ENCODE data around the gene BCL11A. TPM values are rescaled to one million over a fixed set of nuclear protein-coding genes. Genes with fewer than 3 reads are reported as not detected.

Gene BCL11A
- total RNA-seq, 1 experiment from 2014 or later = 91.4 TPM

DNA sequence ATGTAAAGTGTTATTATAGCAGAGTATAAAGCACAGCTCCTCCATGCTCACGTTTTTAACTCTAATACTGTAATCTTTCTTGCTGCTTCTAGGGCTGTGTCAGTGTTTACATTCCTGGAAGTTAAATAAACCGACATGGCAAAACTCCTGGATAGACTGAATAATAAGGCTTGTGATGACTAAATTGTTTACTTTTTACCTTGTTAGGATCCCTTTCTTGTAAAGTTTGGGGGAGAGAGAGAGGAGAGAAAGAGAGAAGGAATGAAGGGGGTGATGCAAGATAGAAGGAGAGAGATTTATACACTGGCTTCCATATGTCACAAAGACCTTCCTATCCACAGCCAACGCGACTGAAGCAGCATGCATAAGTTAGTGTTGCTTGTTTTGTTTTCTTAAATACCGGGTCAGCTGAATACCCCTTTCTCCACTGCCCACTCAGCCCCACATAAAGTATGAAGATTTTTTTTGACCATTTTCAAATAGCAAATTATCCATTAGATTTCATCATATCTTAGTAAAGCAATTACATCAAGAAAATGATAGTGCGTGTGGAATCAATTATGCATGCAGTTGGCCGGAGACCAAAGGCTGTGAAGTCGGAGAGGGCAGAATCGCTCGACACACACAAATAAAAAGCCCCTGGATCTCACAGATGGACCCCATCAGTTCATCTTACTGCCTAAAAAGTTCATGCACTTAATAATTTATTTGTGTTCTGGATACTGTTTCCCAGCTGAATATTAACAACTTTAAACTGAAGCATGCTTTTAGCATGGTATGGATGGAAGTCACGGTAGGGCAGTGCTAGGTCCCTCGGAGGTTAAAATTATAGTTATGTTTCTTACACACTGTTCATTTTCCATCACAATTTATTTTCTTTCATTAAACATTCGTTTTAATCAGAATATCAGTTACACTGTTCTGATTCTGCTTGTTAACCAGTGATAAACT is 20.1 kb downstream of the BCL11A start:
- WGBS (ENCODE audit: extremely low coverage, insufficient read length, low lambda C conversion rate) = 100% methylated on average over 1 of the region's 13 CpGs
- no peak for DNase-seq
- Histone ChIP-seq H2BK15ac (ENCODE audit: low read depth, low read length) (no peak overlapping the region), H3K14ac (ENCODE audit: insufficient read depth, low read length) (no peak overlapping the region), H3K18ac (ENCODE audit: insufficient read length, low read depth, low read length) (no peak overlapping the region), H3K79me2 (ENCODE audit: insufficient read depth, low read length) (peaks cover 13% of the 10 kb centered on the region; the same call in 1 of the 2 replicates), H4K91ac (ENCODE audit: insufficient read length, low read depth, low read length) (no peak overlapping the region), H3K23me2 (ENCODE audit: insufficient read length, low read depth, low read length, poor library complexity, severe bottlenecking) (no peaks in the 10 kb centered on the region), H4K5ac (ENCODE audit: insufficient read length, low read depth, low read length) (no peak overlapping the region), H2AFZ (ENCODE audit: low read length) (no peak overlapping the region), H2BK12ac (ENCODE audit: insufficient read length, low read depth, low read length) (no peak overlapping the region), H3T11ph (ENCODE audit: low read length) (no peak overlapping the region), H3K27me3 (ENCODE audit: insufficient read depth, low read length) (no peaks in the 10 kb centered on the region), H3K27ac (ENCODE audit: insufficient read length, low read depth, low read length) (no peak overlapping the region), H3K4ac (ENCODE audit: low read depth, low read length) (no peak overlapping the region), H3K23ac (ENCODE audit: insufficient read length, low read depth, low read length) (no peak overlapping the region), H4K8ac (replicated peaks; ENCODE audit: insufficient read length, low read depth, low read length) (no peak overlapping the region), H2BK120ac (ENCODE audit: low read depth, low read length, poor library complexity, severe bottlenecking) (no peak overlapping the region), H3K9ac (ENCODE audit: extremely low read depth, insufficient read length, low read length) (no peak overlapping the region), H3K79me1 (ENCODE audit: insufficient read depth, low read depth, low read length, poor library complexity, severe bottlenecking) (peaks cover 10% of the 10 kb centered on the region), H4K20me1 (ENCODE audit: control insufficient read depth, insufficient read depth, insufficient read length) (no peaks in the 10 kb centered on the region), H2AK5ac (ENCODE audit: insufficient read length, low read length) (no peak overlapping the region), H3K56ac (ENCODE audit: insufficient read length, low read depth, low read length) (no peak overlapping the region), H3K4me2 (ENCODE audit: insufficient read depth, insufficient read length, low read length) (no peak overlapping the region), H3K9me3 (ENCODE audit: control insufficient read depth, low read depth, low read length) (no peaks in the 10 kb centered on the region), H3K4me1 (ENCODE audit: insufficient read depth, low read length) (peaks cover 37% of the 10 kb centered on the region), H2BK5ac (ENCODE audit: insufficient read length, low read length) (no peak overlapping the region), H2BK20ac (ENCODE audit: low read depth, low read length, poor library complexity, severe bottlenecking) (no peak overlapping the region)
- no peaks in the 10 kb centered on the region for H3K27me3 Mint-ChIP-seq (ENCODE audit: low read depth)
- no peaks in the 10 kb centered on the region for H3K9me3 Mint-ChIP-seq
- H3K27ac Mint-ChIP-seq = peak overlapping the region; percentile 13 to 31 (median 21); a peak in 6 of 7 replicates
- TF ChIP-seq, protein P1, sequence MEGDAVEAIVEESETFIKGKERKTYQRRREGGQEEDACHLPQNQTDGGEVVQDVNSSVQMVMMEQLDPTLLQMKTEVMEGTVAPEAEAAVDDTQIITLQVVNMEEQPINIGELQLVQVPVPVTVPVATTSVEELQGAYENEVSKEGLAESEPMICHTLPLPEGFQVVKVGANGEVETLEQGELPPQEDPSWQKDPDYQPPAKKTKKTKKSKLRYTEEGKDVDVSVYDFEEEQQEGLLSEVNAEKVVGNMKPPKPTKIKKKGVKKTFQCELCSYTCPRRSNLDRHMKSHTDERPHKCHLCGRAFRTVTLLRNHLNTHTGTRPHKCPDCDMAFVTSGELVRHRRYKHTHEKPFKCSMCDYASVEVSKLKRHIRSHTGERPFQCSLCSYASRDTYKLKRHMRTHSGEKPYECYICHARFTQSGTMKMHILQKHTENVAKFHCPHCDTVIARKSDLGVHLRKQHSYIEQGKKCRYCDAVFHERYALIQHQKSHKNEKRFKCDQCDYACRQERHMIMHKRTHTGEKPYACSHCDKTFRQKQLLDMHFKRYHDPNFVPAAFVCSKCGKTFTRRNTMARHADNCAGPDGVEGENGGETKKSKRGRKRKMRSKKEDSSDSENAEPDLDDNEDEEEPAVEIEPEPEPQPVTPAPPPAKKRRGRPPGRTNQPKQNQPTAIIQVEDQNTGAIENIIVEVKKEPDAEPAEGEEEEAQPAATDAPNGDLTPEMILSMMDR (conservative IDR thresholded peaks at IDR 0.05) = no peak
- H3K4me1 Mint-ChIP-seq = peaks cover 89 to 99% of the 10 kb centered on the region in 2 experiments
- H3K4me3 Mint-ChIP-seq = peak overlapping the region in 1 of 2 experiments; percentile 38; a peak in 2 of 5 replicates
- peaks cover 0 to 21% (median 10%) of the 10 kb centered on the region in 3 experiments; a peak in 5 of 7 replicates for H3K36me3 Mint-ChIP-seq (ENCODE audit: insufficient read depth in 1 of 3, low read depth in 3 of 3)
